ENCODE results near the gene NRSN2.
A peak's percentile ranks its signal among the peaks of the same experiment; 100 is the strongest.
"Not testable (repeated sequence)": the region's sequence is repeated elsewhere in the genome, so short reads cannot be mapped to it uniquely, and the experiment has no call there.

NRSN2 gene

GRCh38 chr20:375265-375889 lies 28.5 kb downstream of the NRSN2 start:
- DNase-seq, result no peak

DNA sequence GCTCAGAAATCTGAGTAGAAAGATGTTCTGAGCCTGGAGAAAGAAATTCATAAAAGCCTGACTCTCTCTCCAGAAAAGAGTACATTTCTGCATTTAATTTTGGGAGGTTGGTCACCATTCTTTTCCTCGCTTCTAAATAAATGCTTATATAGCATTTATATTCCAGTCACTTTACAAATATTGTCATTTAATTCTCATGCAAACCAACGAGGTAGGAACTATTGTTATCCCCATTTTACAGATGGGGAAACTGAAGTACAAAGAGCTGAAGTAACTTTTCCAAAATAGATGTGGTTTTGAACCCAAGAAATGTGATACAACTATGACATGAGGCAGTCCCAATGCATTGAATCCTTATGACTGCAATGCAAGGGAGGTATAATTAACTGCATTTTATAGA lies 29.2 kb downstream of the NRSN2 start:
- DNase-seq, result no peak

DNA sequence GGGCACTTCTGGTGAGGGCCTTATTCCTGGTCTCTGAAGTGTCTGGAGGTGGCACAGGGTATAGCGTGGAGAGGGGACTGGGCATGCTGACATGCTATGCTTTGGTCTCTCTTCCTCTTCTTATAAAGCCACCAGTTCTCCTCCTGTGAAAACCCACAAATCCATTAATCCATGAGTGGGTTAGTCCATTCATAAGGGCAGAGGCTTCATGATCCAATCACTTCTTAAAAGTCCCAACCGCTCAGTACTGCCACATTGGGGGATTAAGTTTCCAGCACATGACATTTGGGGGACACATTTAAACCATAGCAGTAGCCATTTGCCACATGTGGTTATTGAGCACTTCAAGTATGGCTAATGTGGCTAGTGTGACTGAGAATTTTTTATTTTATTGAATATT lies 29.8 kb downstream of the NRSN2 start:
- no peak for DNase-seq

- DNase-seq, result not testable (repeated sequence)
Observed at GRCh38 chr20:377578-377977, 30.7 kb downstream of the NRSN2 start.

- DNase-seq, result no peak
Observed at GRCh38 chr20:378961-379336, 32.0 kb downstream of the NRSN2 start.

DNA sequence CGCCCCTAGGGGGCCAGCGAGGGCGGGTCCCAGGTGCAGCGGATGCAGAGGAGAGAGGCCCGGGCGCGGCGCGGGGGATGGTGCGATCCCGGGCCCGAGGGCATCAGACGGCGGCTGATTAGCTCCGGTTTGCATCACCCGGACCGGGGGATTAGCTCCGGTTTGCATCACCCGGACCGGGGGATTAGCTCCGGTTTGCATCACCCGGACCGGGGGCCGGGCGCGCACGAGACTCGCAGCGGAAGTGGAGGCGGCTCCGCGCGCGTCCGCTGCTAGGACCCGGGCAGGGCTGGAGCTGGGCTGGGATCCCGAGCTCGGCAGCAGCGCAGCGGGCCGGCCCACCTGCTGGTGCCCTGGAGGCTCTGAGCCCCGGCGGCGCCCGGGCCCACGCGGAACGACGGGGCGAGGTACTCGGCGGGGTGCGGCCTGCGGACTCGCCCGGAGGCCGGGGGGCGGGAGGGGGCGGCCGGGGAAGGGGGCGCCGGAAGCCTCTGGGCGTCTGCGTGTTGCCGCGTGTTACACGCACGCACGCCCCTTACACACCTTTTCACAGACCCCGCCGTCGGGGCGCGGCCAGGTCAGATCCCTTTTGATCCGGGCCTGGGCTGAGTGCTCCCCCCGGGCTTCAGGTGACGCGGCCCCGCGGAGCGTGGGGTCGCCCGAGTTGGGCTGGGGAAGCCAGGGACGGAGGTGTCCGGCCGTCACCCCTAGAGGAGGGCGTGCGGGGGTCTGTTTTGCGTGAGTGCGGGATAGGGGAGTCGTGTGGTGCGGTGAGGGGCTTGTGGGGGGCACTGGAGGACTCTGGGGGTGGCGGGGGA lies 34.1 kb downstream of the NRSN2 start:
- DNase-seq, result peak; percentile 12

- DNase-seq, result peak; percentile 42
Observed at GRCh38 chr20:381581-382290, 34.8 kb downstream of the NRSN2 start.

DNA sequence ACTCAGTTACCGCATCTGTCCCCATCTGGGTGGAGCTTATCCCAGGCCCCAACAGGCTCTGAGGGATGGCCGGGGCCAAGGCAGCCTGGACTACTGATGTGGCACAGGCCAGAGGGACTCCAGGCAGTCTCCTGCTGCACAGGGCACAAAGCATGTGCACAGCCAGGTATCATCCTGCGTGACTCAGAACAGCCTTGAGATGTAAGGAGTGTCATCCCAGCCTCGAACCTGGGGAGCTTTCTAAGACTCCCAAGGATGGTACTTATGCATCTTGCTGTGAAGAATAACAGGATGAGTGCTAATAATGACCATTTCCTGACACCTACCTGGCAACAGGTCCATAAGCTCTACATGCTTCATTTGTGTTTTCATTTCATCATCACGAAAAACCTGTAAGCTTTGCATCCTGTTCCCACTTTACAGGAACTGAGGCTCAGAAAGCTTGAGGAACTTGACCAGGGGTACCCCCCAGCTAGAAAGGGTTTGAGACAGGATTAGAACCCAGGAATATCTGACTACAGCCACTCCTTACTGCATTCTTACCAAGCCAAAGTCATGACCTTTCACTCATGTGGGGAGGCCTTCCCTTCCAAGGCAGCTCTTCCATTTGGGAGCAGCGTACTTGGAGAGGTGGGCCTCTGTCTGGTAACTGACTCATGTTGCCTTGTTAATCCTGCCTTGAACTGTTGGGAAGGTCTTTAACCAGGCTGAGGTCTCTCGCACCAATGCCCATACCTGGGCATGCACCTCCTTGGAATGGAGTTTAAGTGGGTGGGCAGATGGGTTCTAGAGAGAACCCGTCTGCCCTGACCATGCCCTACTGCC lies 35.6 kb downstream of the NRSN2 start:
- DNase-seq, result no peak

DNA sequence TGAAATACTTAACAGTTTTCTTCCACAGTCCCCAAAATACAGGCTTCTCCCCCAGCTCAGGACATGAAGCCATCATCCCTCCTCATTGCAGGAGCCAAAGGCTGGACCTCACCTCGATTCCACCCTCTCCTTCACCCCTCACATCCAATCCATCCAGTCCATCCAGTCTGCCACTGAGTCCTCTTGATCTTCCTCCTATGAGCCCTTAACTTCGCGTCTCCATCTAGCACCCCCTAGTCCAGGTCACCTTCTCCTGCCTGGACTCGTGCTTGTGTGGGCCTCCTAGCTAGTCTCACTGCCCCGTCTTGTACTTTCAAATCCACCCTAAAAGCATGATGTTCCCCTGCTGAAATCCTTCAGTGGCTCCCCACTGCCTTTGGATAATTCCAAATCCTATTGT lies 37.0 kb downstream of the NRSN2 start:
- no peak for DNase-seq

- DNase-seq, result no peak
Observed at GRCh38 chr20:384723-385122, 37.8 kb downstream of the NRSN2 start.

DNA sequence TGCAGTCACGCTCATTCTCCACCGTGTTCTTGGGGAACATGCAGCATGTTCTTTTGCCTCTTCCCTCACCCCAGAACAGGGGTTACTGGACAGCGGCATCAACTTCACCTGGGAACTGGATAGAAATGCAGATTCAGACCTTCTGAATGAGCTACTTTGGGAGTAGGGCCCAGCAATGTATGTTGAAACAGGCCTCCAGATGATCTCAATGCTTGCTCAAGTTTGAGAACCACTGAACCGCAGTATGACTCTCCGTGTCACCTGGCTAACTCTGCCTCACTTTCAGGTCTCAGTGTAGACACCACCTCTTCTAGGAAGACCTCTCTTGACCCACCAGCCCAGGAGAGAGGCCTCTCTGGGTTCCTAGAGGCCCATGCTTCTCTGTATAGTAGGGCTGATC lies 38.5 kb downstream of the NRSN2 start:
- DNase-seq, result no peak

- DNase-seq, result not testable (repeated sequence)
Observed at GRCh38 chr20:386634-387033, 39.7 kb downstream of the NRSN2 start.

- DNase-seq, result no peak
Observed at GRCh38 chr20:387520-387919, 40.6 kb downstream of the NRSN2 start.

GRCh38 chr20:388034-388994 lies 41.4 kb downstream of the NRSN2 start:
- no peak for DNase-seq

GRCh38 chr20:389220-389619 lies 42.3 kb downstream of the NRSN2 start:
- DNase-seq, result no peak

GRCh38 chr20:391041-391711 lies 44.3 kb downstream of the NRSN2 start:
- DNase-seq, result no peak

DNA sequence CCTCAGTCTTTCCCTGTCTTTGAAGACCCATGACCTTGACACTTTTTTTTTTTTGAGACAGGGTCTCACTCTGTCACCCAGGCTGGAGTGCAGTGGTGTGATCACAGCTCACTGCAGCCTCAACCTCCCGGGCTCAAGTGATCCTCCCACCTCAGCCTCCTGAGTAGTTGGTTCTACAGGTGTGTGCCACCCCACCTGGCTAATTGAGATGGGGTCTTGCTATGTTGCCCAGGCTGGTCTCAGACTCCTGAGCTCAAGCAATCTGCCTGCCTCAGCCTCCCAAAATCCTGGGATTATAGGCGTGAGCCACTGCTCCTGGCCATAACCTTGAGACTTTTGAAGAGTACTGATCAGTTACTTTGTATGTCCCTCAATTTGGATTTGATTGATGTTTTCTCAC lies 46.4 kb downstream of the NRSN2 start:
- DNase-seq, result not testable (repeated sequence)

DNA sequence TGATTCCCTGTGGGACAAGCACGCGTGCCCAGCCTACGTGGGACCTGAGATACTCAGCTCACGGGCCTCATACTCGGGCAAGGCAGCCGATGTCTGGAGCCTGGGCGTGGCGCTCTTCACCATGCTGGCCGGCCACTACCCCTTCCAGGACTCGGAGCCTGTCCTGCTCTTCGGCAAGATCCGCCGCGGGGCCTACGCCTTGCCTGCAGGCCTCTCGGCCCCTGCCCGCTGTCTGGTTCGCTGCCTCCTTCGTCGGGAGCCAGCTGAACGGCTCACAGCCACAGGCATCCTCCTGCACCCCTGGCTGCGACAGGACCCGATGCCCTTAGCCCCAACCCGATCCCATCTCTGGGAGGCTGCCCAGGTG lies 49.3 kb downstream of the NRSN2 start:
- DNase-seq, result no peak

GRCh38 chr20:396619-397431 lies 49.9 kb downstream of the NRSN2 start:
- DNase-seq, result no peak

Data from effector CD4-positive, alpha-beta T cell (primary cell).